SK-MEL-5 (cell line): ENCODE data around the gene HEY2. TPM values are rescaled to one million over a fixed set of nuclear protein-coding genes. Genes with fewer than 3 reads are reported as not detected.
"Not testable (repeated sequence)": the region's sequence is repeated elsewhere in the genome, so short reads cannot be mapped to it uniquely, and the experiment has no call there.

Experiments used
- DNase-seq: peaks from one replicate; pipeline ENCODE4 v3.0.0-alpha.2; 2016; ENCODE audit warnings: low read depth, low spot score
- in situ Hi-C: cut with HindIII; loops from 2 replicates; pipeline ENCODE4 v1.10.0; 2016; ENCODE audit warnings: low sequenced_read_pairs, high pct_unique_total_duplicates, low pct_unique_long_range_greater_than_20kb
- polyA plus RNA-seq, 2 experiments: library from polyadenylated mRNA; depleted of rRNA; stranded (reverse); fragments of >200 nt; gene quantifications; 2 replicates each; pipeline ENCODE4 v1.2.3, GENCODE V29; 2015
- total RNA-seq: library from RNA; depleted of rRNA; stranded (reverse); fragments of >200 nt; shearing (Covaris generic); gene quantifications from 2 replicates; pipeline ENCODE4 v1.2.3, GENCODE V29; 2014; rRNA removed

The HEY2 gene
- total RNA-seq: 8.5 and 9.9 TPM in 2 replicates
- 20.4 and 23.1 TPM in 2 replicates for polyA plus RNA-seq (2015; cell fraction: cytosol; rRNA removed)
- polyA plus RNA-seq (2015; cell fraction: nucleus; rRNA removed): 19.3 and 24.6 TPM in 2 replicates

DNA sequence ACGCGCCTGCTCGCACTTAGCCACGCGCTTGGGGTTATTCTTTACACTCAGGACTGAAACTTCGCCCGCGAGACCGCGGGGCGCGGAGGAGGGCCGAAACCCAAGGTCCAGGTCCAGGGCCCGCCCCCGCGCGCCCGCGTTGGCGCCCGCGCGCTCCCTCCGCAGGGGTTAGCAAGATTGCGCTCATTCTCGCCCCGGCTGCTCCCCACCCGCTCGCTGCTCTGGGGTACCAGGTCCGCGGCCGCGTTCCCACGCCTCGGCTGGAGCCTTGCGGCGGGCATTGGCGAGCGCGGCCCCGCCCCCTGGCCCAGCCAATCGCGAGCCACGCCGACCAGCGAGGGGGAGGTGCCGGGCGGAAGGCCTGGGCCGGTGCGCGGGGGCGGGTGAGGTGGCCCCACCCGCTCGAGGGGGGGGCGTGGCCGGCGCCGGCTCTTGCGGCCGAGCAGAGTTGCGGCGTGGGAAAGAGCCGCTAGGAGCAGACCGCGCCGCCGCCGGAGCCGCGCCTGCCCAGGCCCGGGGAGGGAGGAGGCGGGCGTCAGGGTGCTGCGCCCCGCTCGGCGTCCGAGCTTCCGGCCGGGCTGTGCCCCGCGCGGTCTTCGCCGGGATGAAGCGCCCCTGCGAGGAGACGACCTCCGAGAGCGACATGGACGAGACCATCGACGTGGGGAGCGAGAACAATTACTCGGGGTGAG is at the start of gene HEY2:
Gene HEY2, plus strand, starts transcription at position 460 of the 692 bp plus-strand sequence. Its CDS starts 145 bp downstream, at position 605.
- in situ Hi-C loops: no loop called here
- DNase-seq: peak; percentile 90

DNA sequence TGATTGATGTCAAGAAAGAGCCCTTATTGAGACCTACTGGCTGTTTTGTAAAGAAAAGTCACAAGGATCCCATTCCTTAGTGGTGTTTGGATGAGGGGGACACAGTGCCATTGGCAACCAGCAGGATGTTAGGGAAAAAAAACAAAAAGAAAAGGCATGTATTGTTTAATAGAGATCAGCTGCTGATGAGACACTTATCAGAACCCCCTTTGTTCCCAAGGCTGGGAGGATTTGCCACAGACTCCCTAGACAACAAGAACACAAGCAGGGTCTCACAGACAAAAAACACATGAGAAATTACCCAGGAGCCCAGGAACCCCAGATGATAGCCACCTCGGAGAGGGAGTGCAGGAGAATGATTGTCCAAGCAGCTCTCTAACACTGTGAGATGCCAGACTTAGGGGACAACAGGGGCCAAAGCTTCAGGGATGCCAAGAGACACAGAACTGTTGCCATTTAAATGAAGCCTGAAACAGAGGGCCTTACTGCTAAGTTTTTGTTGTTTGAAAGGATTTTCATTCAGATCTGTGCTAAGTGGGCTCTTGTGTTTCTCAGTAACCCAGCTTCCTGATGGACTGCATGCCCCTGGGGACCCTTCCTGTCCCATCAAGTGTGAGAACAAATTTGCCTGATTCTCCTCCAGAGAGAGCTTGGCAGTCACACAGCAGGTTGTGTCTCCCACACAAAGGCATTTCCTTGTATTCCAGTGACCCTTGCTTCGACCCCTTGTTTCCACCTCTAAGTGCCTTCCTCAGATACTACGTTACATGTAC is 48.7 kb upstream of the HEY2 start:
- peak; percentile 96 for DNase-seq
- in situ Hi-C loops: no loop called here

DNA sequence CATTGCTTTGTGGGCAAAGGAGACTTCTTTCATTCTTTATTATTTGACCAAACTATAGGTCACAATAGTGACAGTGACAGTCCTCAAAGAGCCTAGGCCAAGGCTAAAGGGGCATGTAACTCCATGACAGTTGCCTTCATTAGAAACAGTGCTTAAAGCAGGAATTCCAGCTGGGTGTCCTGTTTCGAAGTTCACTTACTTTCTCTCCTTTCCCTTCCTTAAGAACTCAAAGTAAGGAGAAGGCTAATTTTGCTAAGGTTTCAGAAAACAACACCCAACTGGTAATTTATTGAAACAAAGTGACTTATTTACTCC is 48.1 kb upstream of the HEY2 start:
- in situ Hi-C loops: no loop called here
- DNase-seq: no peak

DNA sequence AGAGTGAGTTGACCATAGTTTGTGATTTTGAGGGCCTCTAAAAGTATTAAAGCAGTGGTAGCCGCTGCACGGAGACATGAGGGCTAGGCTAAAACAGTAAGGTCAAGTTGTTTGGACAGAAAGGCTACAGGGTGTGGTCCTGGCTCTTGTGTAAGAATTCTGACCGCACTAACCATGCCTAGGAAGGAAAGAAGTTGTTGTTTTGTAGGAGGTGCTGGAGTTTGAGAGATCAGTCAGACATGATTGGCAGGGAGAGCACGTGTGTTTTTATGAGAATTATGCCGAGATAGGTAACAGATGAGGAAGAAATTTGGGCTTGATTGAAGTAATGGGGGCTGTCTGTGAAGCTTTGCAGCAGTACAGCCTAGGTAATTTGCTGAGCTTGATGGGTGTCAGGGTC is 45.5 kb upstream of the HEY2 start:
- in situ Hi-C loops, DNase-seq: not testable (repeated sequence)

DNA sequence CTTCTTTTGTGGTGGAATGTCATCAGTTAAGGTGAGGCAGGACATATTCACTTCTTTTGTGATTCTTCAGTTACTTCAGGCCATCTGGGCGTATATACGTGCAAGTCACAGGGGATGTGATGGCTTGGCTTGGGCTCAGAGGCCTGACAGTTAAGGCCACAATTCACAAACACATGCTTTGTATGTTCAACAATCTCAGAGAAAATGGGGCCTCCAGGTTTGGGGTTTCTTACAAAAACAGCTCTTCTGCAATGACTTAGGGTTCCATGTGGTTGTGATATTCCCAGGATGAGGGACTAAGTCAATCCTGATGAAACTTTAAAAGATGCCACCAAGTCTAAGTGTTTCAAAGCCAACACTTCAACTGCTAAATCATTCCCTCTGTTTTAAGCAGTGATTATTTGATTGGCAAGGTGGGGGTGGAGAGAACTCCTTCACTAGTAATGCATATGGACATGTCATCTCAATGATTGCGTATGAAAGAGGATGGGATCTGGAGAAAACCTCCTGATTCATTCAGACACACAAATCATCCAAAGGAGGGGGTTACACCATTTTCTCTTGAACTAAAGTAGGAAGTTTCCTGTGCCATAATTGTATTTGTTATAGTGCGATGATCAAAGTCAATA is 41.7 kb upstream of the HEY2 start:
- DNase-seq: no peak
- in situ Hi-C loops: no loop called here

DNA sequence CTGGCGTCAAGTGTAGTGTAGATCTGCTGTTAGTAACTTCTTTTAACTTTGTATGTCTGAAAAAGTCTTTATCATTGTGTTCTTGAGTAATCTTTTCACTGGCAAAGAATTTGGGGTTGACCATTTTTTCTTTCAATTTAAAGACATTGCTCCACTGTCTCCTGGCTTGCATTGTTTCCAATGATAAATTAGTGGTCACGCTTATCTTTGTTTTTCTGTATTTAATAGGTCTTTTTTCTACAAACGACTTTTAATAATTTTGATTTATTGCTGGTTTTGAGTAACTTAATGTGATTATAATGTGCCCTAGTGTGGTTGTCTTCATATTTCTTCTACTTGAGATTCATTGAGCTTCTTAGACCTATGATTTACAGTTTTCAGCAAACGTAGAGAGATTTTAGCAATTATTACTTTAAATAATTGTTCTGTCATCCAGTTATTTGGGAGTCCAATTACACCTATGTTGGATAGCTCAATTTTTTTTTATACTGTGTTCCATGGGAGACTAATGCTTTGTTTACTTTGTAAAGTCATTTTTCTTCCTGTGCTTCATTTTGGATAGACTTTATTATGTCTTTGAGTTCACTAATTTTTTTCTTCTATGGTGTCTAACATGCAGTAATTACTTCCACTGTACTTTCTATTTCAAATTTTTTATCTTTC is 38.3 kb upstream of the HEY2 start:
- no peak for DNase-seq
- in situ Hi-C loops: no loop called here

DNA sequence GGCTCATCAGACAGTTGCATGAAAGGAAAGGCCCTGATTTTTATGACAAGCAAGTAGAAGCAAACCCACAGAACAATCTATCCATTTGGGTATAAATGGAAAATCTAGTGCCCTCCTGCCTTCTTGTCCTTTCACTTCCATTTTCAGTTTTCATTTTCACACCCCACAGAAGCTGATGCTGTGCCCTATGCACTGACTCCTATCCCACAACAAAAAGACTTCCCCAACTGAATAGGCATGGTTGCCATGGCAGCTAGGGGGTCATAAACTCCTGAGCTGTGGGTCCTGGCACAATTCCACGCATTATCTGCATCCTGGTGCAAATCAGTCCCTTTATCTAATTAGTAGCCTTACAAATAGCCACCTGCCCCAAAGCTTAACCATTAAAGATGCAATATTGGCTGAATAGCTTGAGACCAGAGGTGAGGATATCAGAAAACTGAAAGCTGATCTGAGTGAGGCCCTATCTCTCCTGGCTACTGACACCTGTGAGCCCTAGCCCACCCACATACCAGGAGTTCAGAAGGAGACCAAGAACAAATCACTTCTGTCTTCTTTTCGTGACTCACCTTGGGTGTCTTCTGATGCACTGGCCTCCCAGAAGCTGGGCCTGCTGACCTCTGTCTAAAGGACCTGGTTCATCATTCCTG is 34.9 kb upstream of the HEY2 start:
- no peak for DNase-seq
- in situ Hi-C loops: no loop called here

DNA sequence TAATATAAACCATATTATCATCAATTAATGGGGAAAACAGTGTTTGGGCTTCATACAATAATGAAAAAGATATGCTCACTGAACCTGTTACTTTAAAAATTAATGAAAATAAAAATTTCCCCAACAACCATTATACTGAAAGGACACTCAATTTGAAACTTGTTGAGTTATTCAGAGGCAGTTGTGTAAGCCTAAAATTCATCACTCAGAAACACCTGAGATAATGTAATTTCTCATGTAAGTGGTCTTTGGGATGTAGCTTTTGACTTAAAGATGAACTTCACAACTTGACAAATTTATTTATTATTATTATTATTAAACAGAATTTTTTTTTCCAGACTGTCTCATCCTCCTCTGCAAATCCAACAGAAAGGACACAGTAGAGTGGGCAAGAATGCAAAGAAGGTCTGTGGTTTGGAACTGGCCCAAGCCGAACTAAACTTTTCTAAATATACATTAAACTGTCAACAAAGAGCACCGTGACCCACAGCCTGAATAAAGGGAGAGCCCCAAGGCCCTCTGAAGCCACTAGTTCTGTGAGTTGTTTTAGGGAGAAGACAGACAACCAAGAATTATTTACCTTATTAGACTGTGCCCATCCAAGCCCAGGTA is 32.2 kb upstream of the HEY2 start:
- DNase-seq: no peak
- in situ Hi-C loops: no loop called here

DNA sequence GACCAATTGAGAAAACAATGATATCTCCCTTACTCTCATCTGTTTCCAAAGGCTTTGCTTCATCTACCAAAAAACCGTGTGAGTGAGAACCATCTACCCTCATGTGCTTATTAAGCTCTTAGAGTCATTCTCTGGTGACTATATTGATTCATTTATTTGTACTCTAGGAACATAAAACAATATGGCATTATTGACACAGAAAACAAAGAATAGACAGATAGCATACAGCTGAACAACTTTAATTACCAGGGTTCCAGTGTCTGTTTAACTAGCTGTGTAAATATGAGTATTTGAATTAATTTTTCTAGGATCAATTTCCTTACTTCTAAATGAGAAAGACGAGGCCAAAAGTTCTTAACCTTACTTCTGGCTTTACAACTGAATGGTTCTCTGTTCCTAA is 31.3 kb upstream of the HEY2 start:
- in situ Hi-C loops: no loop called here
- DNase-seq: no peak

DNA sequence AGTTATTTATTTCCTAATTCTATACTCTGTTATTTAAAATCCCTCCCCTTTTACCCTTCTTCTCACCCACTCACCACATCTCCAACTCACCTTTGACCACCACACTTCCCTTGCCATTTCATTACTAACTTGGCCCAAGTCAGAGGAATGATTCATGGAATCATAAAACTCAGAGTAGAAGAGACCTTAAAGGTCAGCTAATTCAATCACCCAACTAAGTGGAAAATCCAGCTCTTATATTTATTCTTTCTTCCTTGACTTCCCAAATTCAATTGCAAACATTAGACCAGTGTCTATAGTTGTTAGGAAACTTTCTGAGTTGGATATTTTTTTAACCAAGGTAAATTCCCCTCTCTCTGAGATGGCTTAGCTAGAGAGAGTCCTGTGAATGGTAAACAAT is 26.5 kb upstream of the HEY2 start:
- DNase-seq: no peak
- in situ Hi-C loops: no loop called here

DNA sequence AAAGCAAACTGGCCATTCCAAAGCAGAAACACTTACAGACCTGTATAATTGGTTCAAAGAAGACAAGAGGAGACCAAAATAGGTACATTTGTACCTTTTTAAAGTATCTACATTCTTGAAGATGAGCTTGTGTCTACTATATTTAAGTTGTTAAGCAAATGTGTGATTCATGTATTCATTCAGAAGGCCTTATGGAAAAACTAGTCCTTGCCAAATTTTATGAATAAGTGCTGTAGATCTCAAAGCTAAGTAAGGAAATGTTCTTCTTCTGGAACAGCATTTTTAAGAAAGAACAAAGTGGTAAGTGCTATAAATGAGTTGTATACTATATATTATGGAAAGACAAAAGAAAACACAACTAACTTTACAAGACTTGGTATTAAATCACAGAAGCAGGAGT is 22.2 kb upstream of the HEY2 start:
- no peak for DNase-seq
- in situ Hi-C loops: no loop called here

DNA sequence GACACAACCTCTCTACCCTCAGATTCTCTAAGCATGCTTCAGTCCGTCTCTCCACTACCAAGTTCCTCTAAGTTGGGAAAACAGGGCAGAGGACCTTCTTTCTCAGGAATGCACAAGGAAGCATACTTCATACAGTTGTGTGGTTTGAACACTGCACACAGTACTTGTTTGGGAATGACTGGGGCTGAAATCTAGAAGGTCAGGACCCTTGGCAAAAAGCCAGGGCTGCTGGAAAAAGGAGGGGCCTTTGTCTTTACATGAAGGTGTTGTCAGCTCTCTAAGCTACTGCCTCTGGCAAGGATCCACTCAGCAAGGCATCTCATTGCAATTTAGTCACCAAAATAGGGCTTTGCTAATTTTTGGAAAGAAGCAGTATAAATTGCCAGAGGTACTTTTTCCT is 20.7 kb upstream of the HEY2 start:
- DNase-seq: peak; percentile 44

DNA sequence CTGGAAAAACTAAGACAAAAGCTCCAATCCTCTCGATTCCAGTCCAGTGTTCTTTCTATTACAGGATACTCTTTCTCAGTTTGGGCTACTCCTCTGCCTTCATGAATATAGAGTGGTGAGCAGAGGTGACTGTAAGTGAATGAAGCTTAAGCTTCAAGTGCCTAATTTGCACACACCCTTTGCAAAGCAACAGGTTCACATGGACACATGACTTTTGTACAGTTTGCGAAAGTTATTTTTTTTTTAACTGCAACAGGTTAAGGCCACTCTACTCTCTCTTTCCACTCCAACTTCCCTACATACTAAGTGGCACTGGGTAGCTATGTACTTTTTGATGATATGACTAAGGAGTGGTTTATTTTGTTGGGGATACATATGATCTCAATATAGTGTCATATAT is 19.4 kb upstream of the HEY2 start:
- DNase-seq: no peak
- in situ Hi-C loops: no loop called here

More for the DNA sequence above, 20.7 kb upstream of the HEY2 start:
- in situ Hi-C loops: no loop called here

DNA sequence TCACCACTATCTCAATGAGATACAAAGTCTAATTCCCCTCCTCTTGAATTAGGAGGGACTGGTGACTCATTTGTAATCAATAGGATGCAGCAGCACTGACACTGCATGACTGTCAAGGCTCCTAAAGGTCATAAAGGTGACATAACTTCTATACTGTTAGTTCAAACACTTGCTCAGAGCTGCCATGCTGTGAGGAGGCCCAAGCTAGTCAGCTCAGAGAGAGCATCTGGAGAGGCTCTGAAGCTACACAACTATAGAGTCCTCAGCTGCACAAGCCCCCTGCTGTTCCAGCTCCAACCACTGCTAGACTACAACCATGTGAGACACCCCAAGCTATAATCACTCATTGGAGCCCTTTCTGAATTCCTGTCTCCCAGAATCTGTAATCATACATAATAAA is 17.0 kb upstream of the HEY2 start:
- peak; percentile 34 for DNase-seq
- in situ Hi-C loops: no loop called here

DNA sequence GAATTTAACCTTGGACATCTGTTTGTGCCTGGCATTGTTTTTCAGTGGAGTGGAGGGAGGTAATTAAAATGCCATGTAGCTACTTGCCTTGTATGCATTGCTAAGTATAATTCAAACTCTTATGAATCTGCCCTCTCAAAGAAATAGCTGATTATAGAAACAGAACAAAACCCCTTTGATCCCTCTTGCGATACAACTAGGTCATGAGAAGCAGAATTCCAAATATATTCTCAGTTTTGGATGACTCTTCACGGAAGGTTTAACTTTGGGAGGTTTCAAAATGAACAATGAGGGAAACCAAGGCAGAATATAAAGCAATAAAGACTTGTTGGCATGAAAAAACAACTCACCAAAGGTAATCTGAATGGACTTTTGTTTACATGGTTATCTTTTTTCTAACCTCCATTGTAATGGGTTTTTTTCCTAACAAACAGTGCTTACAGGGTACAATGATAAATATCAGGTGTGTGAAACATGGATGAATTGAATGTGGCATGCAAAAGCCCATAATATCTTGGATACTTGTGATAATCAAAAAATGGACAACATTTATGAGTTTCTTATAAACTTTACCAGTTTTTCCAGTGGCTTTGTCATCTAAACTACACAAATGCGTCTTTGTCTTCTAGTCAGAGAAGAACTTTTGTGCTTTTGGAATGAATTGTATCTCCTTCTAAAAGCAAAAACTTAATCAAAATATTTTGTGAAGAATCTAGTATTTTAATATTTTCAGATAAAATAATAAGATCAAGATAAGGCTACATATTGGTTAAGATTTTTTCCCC is 15.7 kb upstream of the HEY2 start:
- in situ Hi-C loops: no loop called here
- peak; percentile 82 for DNase-seq

DNA sequence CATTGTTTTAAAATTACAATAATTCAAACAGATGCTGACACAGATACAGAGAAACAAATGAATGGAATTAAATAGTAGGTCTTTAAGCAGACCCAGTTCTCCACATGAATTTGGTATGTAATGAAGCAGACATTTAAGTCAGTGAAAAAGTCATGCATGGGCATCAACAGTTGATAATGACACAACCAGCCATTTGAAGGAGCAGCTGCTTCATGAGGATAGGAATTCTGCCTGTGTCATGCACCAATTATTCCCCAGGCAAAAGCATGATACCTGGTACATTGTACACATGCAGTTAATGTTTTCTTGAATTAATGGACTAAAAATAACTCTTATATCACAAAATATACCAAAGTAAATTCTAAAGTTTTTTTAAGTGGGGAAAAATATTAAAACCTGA is 11.2 kb upstream of the HEY2 start:
- in situ Hi-C loops: no loop called here

DNA sequence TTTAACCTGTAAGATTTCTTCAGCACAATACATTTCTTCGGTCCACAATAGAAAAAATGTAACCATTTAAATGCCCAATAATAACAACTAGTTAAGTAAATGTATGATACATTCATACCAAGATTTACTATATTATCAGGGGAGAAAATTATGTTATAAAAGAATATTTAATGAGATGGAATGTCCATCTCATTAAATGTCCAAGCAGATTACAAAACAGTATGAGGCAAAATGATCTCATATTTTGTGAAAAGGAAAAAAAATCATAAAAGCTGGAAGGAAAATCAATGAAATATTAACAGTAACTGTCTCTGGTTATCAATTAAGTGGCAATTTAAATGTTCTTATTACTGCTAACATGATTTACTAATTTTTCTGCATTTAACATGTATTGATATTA is 10.1 kb upstream of the HEY2 start:
- no peak for DNase-seq

More for the DNA sequence above, 11.2 kb upstream of the HEY2 start:
- DNase-seq: no peak

More for the DNA sequence above, 10.1 kb upstream of the HEY2 start:
- in situ Hi-C loops: no loop called here
